Body of pancreas (tissue), 4 donors: Measurements from ENCODE around the gene CUTA. TPM values are rescaled to one million over a fixed set of nuclear protein-coding genes. Genes with fewer than 3 reads are reported as not detected.

ENCODE experiments used
- ATAC-seq: fragments of 150-250 bp; one replicate; pipeline ENCODE4 v1.9.1; 2016
- DNase-seq, 4 donors: peaks; one replicate each; pipeline ENCODE4 v3.0.0-alpha.2; 2019
- H3K27ac ChIP-seq, 4 donors: fragments of 200-600 bp; sonication (generic); 1 replicate in 3 of 4; 2 replicates in 1 of 4; pipeline versions ENCODE4 v1.5.1 to v1.6.1; 2016 to 2019; ENCODE audit warnings: mild to moderate bottlenecking in 1 of 4, mixed read lengths in 1 of 4, moderate library complexity in 1 of 4
- H3K27me3 ChIP-seq, 2 donors: fragments of 200-600 bp; sonication (generic); one replicate each; pipeline ENCODE4 v1.6.0; 2016; ENCODE audit warnings: mild to moderate bottlenecking in 1 of 2
- H3K36me3 ChIP-seq, 2 donors: fragments of 200-600 bp; sonication (generic); replicated peaks in 1 of 2; 2 replicates each; pipeline ENCODE4 v1.5.1; 2016; ENCODE audit warnings: low read depth in 2 of 2; ENCODE audit not compliant: insufficient read depth in 1 of 2
- H3K4me1 ChIP-seq: fragments of 200-600 bp; sonication (generic); one replicate; pipeline ENCODE4 v1.6.0; 2016
- H3K4me3 ChIP-seq, 2 donors: fragments of 200-600 bp; sonication (generic); 1 replicate in 1 of 2; 2 replicates in 1 of 2; pipeline ENCODE4 v1.5.1; 2016 to 2019
- H3K9me3 ChIP-seq, 3 donors: fragments of 200-600 bp; sonication (generic); 1 replicate in 2 of 3; 2 replicates in 1 of 3; pipeline ENCODE4 v1.5.1; 2016
- CTCF ChIP-seq, 7 experiments: fragments of 450-650 bp in 4 of 7; fragments of 200-600 bp in 3 of 7; sonication (generic) in 3 of 7; IDR thresholded peaks; one replicate each; pipeline ENCODE4 v1.5.1; 2016 to 2019; ENCODE audit warnings: antibody characterized with exemption in 7 of 7
- POLR2A ChIP-seq, 3 donors: fragments of 450-650 bp; IDR thresholded peaks; one replicate each; pipeline ENCODE4 v1.6.1; 2016; ENCODE audit warnings: antibody characterized with exemption in 3 of 3, mild to moderate bottlenecking in 2 of 3
- WGBS, 2 donors: methylation state at CpG; one replicate each; pipeline ENCODE4 v1.1.5; 2017; 5-methylcytosine and 5-hydroxymethylcytosine counted together
- intact Hi-C: fragments of 100-400 bp; cut with DNase I; formaldehyde crosslinking; loops from one replicate; pipeline ENCODE4 v1.15.1; 2023
- total RNA-seq, 2 donors: library from RNA; depleted of rRNA; stranded (reverse); fragments of >200 nt; gene quantifications; one replicate each; pipeline ENCODE4 v1.1.0, GENCODE V29; 2016

Gene CUTA
- total RNA-seq, 2 donors from 2014 or later, result 87.7 to 126 TPM

DNA sequence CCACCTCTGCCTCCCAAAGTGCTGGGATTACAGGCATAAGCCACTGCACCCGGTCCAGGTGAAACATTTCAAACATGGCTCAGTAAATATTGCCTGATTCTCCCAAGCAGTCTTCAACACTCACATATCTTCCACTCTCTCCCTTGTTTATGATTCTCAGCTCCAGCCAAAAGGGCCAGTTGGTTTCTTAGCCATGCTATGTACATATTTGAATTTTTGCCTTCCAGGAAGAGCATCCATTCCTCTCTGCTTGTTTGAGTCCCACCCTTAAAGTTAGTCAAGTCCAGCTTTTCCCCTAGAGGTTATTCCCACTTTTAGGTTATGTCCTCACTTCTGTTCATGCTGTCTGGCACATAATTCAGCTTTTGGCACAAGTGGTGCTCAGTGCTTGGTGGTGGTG is 20.4 kb downstream of the CUTA start:
- DNase-seq, result no peak
- Histone ChIP-seq H3K27me3 (no peaks in the 10 kb centered on the region), H3K27ac (no peak overlapping the region), H3K4me3 (no peak overlapping the region), H3K4me1 (peaks cover under 1% of the 10 kb centered on the region), H3K9me3 (no peaks in the 10 kb centered on the region), H3K36me3 (no peaks in the 10 kb centered on the region)
- WGBS, 2 donors, result 70 to 79% methylated on average over 1 of the region's 1 CpG
- TF ChIP-seq CTCF (IDR thresholded peaks at IDR 0.05) (no peak), POLR2A (IDR thresholded peaks at IDR 0.05) (no peak)
- intact Hi-C loops, result no loop called here
- no peak for ATAC-seq

DNA sequence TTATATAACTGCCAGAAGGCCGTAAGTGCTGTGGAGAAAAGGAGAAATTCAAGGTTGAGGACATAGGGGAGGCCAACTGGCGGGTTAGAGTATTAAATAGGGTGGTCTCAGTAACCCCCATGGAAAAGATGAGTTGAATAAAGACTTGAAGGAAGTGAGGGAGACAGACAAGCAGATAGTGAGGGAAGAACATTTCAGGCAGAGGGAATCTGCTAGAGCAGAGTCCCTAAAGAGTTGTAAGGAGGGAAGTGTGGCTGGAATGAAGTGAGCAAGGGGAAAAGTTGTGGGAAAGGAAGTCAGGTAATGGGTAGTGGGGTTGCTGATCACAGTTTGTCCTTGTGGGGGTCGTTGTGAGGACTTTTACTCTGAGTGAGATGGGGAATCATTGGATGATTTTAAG is 24.9 kb downstream of the CUTA start:
- 46 to 48% methylated on average over 3 of the region's 3 CpGs for WGBS, 2 donors
- Histone ChIP-seq H3K27me3 (no peaks in the 10 kb centered on the region), H3K36me3 (no peaks in the 10 kb centered on the region), H3K27ac (no peak overlapping the region), H3K9me3 (no peaks in the 10 kb centered on the region), H3K4me3 (no peak overlapping the region), H3K4me1 (peaks cover 14% of the 10 kb centered on the region)
- ATAC-seq (no peak), DNase-seq (no peak)
- intact Hi-C loops, result no loop called here
- TF ChIP-seq CTCF (IDR thresholded peaks at IDR 0.05), result no peak
- TF ChIP-seq POLR2A (IDR thresholded peaks at IDR 0.05), result no peak

GRCh38 chr6:33392595-33392948 is 25.3 kb downstream of the CUTA start:
- H3K27ac ChIP-seq, result no peak overlapping the region
- intact Hi-C loops, result no loop called here
- H3K4me3 ChIP-seq, result no peak overlapping the region
- DNase-seq, result no peak
- ATAC-seq, result no peak
- no peaks in the 10 kb centered on the region for H3K27me3 ChIP-seq
- H3K9me3 ChIP-seq, result no peaks in the 10 kb centered on the region
- no peak for TF ChIP-seq POLR2A (IDR thresholded peaks at IDR 0.05)
- TF ChIP-seq CTCF (IDR thresholded peaks at IDR 0.05), result no peak
- peaks cover 14% of the 10 kb centered on the region for H3K4me1 ChIP-seq
- H3K36me3 ChIP-seq, result no peaks in the 10 kb centered on the region
- 40 to 43% methylated on average over 5 of the region's 5 CpGs for WGBS, 2 donors

DNA sequence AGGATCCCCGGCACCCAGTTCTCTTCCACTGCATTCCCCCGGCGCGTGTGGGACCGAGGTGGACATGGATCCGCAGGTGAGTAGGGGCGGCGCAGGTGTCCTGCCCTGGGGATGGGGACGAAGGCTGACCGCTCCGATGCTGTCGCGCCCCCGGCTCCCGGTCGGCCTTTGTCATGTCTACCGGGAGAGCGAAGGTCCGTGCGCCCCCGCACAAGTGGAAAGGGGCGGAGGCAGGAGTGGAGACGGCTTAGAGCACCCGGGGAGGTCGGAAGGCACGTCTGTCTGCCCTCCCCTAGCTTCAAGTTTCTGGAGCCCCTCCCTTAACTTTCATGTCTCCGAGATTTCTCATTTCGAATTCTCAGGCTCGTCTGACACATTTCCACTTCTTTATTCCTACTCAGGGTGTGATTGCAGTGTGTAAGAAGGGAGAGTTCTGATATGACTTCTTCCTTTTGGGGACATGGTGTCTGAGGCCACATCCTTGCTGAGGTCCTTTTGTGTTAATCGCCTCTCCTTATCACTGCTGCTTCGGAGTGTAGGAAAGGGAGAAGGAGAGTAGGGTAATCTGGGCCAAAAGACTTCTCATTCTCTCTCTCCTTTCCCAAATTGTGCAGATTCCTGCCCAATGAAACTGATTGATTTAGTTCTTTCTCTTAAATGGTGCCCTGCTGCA is 25.8 kb downstream of the CUTA start:
- intact Hi-C loops, result no loop called here
- no peaks in the 10 kb centered on the region for H3K36me3 ChIP-seq
- H3K4me1 ChIP-seq, result peaks cover 14% of the 10 kb centered on the region
- ATAC-seq, result no peak
- H3K4me3 ChIP-seq, result peak overlapping the region in 1 of 2 donors; percentile 18
- no peak for DNase-seq
- WGBS, 2 donors, result 0% methylated on average over 10 to 31 of the region's 31 CpGs
- no peaks in the 10 kb centered on the region for H3K27me3 ChIP-seq
- TF ChIP-seq CTCF (IDR thresholded peaks at IDR 0.05) (no peak), POLR2A (IDR thresholded peaks at IDR 0.05) (no peak)
- no peaks in the 10 kb centered on the region for H3K9me3 ChIP-seq
- peak overlapping the region in 3 of 4 donors; percentile 87 to 94 (median 91) for H3K27ac ChIP-seq

GRCh38 chr6:33391278-33391921 is 26.5 kb downstream of the CUTA start, which contains the start of gene KIFC1:
KIFC1 (plus strand) TSS chr6:33391823; CDS start chr6:33391986, 163 bp downstream.
- WGBS, 2 donors, result 0% methylated on average over 28 to 67 of the region's 67 CpGs
- H3K27ac ChIP-seq, result peak within 1 kb of the TSS; percentile 74 to 94 (median 89)
- peak; percentile 99 to 100 (median 99) for DNase-seq
- no peaks in the 10 kb centered on the region for H3K27me3 ChIP-seq
- no peaks in the 10 kb centered on the region for H3K9me3 ChIP-seq
- peak within 1 kb of the TSS in 1 of 2 donors; percentile 18 for H3K4me3 ChIP-seq
- TF ChIP-seq CTCF (IDR thresholded peaks at IDR 0.05), result peak; percentile 92 to 99 (median 99)
- peak in 1 of 3 donors; percentile 63 for TF ChIP-seq POLR2A (IDR thresholded peaks at IDR 0.05)
- ATAC-seq, result peak; percentile 96
- no peaks in the 10 kb centered on the region for H3K36me3 ChIP-seq
- H3K4me1 ChIP-seq, result peaks cover 14% of the 10 kb centered on the region
- intact Hi-C loops, result no loop called here
